GM21737 (cell line): ENCODE measurements around the gene TMEM273.

Experiments
- ATAC-seq: cut with Tn5 transposase; IDR thresholded peaks from one replicate; pipeline ENCODE4 v1.9.1; 2021; ENCODE audit warnings: mild to moderate bottlenecking, moderate library complexity; ENCODE audit not compliant: unreplicated experiment

Gene TMEM273

DNA sequence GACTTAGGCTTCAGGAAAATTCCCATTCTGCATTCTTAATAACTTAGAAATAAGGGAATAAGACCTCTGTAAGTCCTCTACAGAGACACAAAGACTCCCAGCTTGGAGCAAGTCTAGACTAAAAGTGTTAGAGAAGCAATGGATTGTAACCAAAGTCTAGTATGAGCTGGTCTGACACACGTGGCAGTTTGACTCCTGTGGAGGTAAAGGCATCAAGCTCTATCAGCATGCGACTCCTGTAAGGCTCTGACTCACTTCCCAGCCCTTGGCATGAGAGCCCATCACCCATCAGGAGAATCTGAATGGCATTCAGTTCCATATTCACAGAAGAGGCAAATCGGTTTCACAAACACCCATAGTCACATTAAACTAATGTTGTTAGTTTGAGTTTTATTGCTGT, 68.4 kb downstream of the TMEM273 start:
- ATAC-seq: no peak

DNA sequence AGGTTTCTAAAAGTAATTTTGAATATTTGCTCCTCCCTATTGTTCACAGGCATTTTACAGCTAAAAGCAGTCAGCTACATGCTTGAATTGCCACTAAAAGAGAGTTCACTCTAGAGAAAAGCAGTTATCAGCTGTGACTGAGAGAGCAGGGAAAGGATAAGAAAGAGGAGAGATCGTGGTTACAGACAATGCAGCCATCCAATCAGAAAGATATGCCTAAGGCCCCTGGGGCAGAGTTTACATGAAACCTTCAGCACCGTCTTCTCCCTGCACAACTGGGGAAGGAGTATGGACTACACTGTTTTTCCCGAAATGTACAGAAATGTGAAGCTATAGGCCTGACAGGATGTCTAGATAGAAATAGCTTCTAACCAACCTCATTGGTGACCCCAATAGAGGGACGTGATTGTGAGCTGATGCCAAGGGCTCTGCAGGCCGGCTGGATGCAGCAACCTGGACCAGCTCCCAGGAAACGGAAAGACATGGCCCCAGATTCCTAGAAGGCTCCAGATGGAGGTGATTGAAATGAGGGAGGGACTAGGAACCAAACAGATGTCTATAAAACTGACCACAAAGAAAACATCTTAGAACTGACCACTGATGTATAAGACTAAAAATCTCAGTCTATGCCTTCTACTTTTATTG, 69.6 kb downstream of the TMEM273 start:
- ATAC-seq: no peak

DNA sequence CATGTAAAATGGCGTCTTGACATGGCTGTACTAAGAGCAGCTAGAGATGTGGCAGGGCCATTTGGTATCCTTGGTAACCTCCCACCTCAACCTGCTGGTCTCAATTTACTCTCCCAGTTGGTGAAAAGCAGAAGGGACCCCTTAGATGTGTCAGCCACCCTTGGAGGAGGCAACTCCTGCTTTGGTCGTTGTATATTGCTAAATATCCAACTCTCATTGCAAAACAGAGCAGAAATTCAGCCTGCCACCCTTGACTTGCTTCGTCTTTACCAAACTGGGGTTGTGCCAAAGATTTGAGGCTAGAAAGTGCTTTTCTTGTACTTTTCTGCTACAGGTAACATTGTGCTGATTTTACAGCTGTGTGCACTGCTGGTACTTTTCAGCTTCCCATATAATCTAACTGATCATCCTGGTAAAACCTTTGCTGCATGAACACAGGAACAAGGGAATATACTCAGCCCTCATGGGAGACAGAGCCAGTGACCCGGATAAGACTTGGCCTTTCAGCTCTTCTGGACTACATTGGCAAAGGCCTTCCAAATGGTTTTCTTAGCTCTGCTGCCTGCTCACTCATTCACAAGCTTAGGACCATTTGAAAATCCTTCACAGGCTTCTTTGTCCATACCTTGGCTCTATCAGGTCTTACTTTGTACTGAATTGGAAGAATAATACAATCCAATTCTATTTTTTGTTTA, 70.7 kb downstream of the TMEM273 start:
- no peak for ATAC-seq

DNA sequence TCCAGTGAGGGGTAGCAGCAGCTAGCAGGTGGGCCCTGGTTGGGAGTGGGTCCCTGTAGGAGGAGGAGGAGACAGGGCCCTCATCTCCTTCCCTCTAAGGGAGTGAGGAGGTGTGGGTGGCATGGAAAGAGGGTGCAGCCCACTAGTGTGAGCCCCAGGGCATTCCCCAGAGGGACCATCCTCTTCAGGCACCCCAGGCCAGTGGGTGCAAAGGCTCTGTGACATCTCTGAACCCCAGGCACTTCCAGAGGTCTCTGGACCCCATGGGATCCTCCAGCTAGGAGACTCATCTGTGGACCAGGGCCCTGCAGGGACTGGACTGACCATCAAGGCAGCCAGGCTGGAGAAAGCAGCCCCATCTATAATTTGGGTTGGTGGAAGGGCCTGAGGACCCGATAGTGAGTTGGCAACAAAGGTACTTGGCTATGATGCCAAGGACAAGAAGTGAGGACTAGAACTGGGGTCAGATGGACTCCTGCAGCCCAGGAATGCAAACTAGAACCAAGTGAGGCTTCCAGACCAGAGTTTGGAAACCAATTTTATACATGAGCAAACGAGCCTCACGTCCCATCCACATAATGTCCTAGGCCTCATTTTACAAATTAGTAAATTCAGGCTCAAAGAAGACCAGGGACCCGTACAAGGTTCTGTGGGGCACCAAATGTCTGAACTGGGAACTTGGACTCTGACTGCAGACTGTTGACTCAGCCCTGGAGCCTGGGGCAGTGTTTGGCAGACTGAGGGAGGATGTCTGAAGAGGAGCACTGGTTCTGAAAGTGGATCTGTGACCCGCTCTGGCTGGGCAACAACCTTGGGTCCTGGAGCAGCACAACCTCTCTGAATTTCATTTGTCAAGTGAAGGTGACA, 71.4 kb downstream of the TMEM273 start:
- no peak for ATAC-seq

DNA sequence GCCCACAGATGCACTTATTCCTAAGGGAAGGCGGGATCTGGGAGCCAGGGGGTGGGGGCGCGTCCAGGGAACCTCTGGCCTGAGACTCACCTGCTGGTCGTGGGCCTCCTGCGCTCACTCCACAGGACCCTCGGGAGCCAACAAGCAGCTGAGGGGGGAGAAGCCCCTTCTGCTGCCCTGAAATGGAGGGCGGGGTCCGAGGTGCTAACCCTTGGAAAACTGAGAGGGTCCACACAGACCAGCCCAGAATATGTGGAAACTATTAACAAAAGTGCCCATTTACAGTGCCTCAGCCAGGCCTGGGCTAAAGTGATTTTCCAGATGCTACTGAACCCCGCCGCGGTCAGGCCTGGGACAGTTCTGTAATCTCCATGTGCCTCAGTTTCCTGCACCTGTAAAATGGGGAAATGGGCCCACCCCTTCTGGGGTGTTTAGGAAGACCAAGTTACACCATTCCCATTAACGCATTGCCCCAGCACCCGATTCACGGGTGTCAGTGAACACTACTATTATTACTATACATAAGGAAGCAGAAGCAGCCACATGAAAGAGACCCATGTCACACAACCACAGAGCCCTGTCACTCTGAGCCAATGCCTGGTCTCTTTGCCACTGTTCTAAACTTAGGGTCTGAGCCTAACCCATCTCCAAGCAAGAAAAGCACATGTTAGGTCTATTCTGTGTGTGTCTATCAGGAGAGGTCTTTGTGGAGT, 72.2 kb downstream of the TMEM273 start:
- ATAC-seq: no peak

DNA sequence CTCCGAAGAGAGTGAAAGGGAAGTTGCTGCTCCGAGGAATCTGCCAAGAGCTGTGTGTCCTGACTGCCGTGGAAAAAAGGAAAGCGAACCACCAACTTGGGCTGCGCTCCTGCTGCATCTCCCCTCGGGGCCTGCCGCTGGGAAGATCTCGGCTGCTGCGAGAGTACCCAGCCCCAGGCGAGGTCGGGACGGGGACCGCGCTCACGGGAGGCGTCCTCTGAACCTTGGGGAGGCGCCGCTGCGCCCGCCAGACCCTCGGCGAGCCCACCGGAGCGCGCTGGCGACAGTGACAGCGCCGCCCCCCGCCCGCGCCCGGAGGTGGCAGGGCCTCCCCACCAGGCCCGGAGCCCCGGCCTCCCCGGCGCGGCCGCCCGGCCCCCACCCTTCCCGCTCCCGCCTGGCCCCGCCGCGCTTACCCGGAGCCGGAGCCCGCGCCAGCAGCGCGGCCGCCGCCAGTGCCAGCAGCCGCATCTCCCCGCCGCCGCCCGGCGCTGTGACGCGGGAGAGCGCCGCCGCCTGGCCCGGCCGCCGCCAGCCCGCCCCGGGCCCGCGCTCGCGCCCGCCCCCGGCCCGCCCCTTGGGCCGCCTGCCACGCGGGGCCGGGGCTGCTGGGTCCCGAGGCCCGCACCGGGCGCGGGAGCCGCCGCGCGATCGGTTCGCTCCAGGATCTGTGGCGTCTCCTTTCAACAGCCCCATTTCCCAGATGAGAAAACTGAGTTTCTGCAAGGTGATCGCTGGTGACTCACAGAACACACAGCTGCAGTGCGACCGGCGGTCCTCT, 73.0 kb downstream of the TMEM273 start, which contains the start of gene VSTM4:
TSS of gene VSTM4 (minus strand) at position 508 of the 781 bp plus-strand sequence. CDS start at position 471, 37 bp downstream.
- no peak for ATAC-seq

DNA sequence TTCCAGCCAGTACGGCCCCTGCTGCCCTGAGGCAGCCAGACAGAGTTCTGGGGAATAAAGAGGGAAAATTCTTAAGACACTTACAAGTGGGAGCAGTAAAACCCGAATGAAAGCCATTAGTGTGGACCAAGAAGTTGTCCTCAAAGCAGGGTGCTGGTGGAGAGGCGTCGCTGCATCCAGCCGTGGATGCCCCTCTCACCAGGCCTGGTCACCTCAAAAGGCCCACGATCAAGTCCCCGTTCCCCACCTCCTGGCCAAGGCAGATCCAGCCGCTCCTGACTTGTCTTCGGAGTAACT, 73.5 kb downstream of the TMEM273 start:
- no peak for ATAC-seq

DNA sequence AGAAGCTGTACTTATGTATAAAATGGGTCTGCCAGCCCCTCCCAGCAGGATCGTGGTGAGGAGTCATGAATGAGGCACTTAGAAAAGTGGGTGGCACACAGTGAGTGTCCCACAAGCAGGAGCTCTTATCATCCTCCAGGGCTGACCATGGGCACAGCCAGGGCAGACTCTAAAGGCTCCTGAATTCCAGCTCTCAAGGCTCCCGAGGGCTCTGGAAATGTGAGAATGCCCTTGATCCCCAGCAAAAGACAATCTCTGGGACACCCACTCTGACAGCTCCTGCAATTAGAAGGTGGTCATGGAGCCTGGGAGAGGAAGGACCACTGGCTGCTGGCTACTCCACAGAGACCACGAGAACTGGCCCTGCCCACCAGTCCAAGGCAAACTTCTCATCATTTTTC, 74.5 kb downstream of the TMEM273 start:
- ATAC-seq: no peak

DNA sequence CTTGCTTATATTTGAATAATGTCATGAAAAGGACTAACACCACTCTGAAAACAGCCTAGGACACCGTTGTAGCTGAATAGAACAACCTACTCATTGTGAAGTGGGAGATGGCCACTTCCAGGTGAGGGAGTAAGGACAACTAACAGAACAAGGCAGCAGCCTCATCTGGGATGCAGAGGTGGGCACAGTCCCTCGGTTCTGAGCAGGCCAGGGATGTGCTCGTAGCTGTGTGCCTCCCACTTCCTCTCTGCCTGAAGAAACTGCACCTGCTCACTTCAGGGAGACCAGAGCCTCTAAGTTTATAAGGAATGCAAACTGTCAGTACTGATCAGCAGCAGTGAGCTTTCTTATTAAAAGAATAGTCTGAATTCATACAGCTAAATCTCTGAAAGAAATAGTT, 75.3 kb downstream of the TMEM273 start:
- no peak for ATAC-seq

DNA sequence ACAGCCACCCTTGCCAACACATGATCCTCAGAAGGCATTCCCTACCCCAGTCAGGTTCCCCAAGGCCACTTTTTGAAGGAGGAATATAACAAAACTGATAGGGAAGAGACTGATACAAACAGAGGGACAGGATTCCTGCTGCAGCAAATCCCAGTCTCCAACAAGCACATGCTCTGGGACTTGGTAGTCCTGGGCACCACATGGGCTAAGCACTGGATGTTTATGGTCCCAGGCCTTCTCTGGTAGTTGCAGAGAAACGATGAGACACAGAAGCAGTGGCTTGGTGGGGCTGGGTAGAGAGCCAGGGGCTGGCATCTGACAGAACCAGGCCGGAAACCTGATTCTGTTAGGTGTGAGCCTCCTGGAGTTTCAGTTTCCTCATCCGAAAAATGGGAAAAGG, 76.1 kb downstream of the TMEM273 start:
- no peak for ATAC-seq

DNA sequence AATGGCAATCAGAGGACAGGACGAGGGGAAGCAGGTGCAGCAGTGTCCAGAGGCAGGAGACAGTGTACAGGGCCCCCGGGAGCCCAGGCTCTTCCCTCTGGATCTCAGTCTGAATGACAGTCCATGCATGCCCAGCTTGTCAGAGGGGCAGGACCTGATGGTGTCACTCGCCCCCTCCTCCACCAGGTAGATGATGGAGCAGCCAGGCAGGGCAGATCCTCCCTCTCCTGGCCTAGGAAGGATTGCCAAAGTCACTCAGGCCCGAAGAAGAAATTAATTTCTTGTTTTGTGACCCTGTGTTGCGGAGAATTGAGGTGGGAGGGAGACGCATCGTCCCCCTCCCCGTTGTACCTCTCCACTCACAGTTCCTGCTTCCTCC, 76.9 kb downstream of the TMEM273 start:
- ATAC-seq: no peak

DNA sequence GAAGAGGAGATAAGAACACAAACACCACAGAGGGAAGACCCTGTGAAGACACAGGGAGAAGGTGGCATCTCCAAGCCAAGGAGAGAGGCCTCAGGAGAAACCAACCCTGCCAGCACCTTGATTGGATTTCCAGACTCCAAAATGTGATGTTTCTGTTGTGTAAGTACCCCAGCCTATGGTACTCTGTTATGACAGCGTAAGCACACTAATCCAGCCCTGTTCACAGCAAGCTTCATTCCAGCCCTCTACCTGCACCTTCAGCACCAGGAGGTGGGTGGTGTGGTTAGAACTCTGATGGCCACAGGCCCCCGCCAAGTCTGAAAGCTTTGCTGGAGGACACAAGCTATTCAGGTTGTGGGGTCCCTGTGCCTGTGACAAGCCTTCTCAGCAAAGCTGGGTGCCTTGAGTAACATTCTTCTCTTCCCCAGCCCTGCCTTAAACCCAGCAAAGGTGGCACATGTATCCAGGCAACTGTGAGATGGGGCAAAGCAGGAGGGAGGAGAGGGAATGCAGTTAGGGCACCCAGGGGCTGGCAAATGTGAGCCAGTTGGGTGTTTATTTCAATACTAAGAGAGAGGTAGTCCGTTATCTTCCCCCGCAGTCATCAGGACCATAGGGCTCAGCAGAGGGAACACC, 77.4 kb downstream of the TMEM273 start:
- ATAC-seq: no peak

DNA sequence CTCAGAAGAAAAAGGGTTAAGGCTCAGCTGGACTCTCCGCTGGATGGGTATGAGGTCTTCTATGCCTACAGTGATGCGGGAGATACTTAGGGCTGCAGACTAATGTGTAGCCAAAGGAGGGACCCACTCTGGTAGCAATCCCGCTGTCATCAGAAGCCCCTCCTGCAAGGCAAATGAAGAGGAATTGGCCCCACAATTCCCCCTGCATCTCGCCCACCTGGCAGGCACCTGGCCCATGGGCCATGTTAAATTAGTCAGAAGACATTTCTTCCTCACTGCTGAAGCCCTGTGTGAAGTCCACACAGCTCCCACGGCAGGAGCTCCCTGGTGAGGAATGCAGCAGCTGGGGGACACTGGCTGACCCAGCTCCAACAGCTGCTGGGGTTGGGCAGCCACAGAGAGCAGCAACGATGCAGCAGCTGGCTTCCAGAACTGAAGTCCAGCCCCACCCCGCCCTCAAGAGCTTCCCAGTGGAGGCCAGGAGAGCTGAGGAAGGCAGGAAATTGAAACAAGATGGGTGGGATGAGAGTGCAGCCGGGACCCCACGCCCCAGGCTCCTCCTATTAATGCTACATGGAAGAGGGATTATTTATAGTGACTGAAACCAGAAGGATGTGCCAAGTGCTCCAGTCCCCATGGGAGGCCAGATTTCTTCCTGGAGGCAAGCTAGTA, 78.4 kb downstream of the TMEM273 start:
- no peak for ATAC-seq

DNA sequence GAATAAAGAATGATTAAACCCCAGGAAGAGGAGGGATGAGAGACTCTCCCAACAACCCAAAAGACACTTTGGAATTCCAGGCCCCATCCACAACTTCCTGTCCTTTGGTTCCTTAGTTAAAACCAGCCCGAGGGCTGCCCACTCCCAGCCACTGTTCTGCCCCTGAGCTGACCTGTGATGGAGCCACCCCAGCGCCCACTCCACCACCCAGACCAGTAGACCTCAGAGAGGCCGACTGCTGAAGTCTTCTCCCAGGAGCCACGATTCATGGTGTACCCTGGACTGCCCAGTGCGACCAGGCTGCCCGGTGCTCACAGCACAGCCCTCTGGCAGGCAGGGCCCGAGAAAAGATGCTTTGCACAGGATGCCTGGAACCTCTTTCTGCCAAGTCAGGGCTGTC, 79.5 kb downstream of the TMEM273 start:
- ATAC-seq: no peak

DNA sequence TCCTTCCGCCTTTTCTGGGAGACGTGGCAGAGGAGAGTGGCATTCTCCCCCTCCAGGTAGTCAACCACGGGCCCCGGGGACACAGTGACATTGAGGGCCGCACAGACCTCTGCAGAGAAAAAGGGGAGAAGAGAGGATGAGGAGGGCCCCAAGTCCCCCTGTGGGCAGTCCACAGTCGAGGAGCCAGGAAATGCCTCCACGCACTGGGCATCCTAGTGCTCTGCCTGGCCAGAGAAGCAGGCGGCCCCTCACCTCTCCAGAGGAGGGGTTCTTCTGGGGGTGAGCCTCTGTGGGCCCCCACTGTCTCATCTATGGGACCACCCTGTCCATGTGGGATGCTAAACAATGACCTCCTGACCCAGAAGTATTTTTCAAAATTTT, 80.3 kb downstream of the TMEM273 start:
- no peak for ATAC-seq

DNA sequence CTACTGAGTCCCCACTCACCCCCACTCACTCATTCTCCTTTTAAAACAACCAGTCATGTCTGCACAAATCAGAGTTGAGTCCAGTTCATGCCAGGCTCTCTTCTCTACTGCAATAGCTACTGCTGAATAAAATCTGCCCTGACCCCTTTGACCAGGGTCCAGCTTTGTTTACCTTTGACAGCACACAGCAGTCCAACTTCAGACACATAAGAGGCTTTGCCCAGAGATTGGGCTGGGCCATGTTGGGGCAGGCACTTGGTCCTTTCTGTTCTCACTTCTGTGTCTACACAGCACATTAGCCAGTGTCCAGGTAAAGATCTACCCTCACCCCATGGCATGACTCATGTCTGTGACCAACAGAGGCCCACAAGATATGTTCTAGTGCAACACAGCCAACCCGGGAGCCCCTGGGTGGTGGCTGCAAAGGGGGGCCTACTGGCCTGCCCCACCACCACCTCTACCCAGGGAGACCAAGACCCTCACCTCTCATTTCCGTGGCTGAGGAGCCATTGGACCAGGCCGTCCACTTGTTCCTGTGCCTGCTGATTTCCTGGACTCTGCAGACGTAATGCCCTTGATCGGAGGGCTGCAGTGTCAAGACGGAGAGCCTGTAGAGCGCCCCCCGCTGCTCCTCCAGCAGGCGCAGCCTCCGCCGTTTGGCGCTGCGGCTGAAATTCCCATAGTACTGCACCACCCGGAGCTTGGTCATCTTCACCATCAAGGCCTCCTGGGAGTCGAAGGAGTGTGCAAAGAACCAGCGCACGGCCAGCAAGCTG, 80.9 kb downstream of the TMEM273 start:
- ATAC-seq: no peak

DNA sequence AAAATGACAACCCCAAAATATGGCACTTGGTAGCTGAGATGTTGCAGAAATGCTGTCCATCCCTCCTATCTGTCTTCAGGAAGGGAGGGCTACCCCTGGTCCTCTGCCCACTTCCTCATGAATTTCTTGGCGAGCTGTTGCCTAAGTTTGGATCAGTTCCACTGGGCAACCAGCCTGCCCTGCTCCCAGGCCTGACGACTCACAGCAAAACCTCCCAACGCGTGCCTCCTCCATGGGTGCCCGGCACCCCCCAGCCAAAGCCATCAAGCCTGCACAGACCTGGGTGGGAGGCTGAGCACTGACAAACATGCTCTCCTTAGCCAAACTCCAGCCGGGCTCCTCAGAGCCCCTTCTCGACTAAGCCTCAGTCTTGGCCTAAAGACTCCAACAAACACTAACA, 81.7 kb downstream of the TMEM273 start:
- ATAC-seq: no peak

DNA sequence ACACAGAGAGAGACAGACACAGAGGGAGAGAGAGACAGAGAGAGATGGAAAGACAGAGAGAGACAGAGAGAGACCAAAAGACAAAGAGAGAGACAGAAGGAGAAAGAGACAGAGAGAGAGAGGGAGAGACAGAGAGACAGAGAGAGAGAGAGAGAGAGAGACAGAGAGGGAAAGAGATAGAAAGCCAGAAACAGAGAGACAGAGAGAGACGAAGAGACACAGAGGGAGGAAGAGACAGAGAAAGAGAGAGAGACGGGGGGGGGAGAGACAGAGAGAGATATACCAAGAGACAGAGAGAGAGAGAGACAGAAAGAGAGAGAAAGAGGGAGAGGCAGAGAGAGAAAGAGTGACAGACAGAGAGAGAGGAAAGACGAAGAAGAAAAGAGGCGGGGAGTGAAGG, 83.1 kb downstream of the TMEM273 start:
- no peak for ATAC-seq
